HCT116 (cell line): ENCODE data around the gene IRF8.

Source experiments
- CTCF ChIP-seq, 3 experiments: fragments of 200-600 bp in 1 of 3; sonication (generic) in 1 of 3; IDR thresholded peaks in 2 of 3; conservative IDR thresholded peaks in 1 of 3; 2 replicates each; pipeline ENCODE4 v1.5.1; 2012 to 2017; ENCODE audit warnings: low read depth in 2 of 3, low read length in 2 of 3, antibody characterized with exemption in 1 of 3, borderline replicate concordance in 1 of 3, control low read depth in 1 of 3, mild to moderate bottlenecking in 1 of 3, mixed read lengths in 1 of 3, mixed run types in 1 of 3, moderate library complexity in 1 of 3; ENCODE audit not compliant: insufficient read depth in 1 of 3
- EZH2 ChIP-seq: fragments of 200-600 bp; sonication (generic); IDR thresholded peaks from 2 replicates; pipeline ENCODE4 v1.6.1; 2017; ENCODE audit warnings: antibody characterized with exemption, mixed run types
- EZH2phosphoT487 ChIP-seq: fragments of 200-600 bp; IDR thresholded peaks from 2 replicates; pipeline ENCODE4 v1.6.1; 2018; ENCODE audit warnings: antibody characterized with exemption, borderline replicate concordance
- POLR2A ChIP-seq: IDR thresholded peaks from 2 replicates; pipeline ENCODE4 v1.7.0; 2011; ENCODE audit warnings: borderline replicate concordance; ENCODE audit not compliant: insufficient read depth, insufficient read length; ENCODE audit errors: extremely low read depth
- POLR2AphosphoS5 ChIP-seq: IDR thresholded peaks from 2 replicates; pipeline ENCODE4 v1.6.1; 2011; ENCODE audit warnings: mild to moderate bottlenecking, low read depth, low read length, moderate library complexity
- RAD21 ChIP-seq: IDR thresholded peaks from 2 replicates; pipeline ENCODE4 v1.6.1; 2012; ENCODE audit warnings: low read depth, mild to moderate bottlenecking
- SIN3A ChIP-seq: IDR thresholded peaks from 2 replicates; pipeline ENCODE4 v1.6.1; 2012; ENCODE audit warnings: low read depth
- SP1 ChIP-seq: IDR thresholded peaks from 2 replicates; pipeline ENCODE4 v1.6.1; 2012; ENCODE audit warnings: low read depth
- SRF ChIP-seq: IDR thresholded peaks from 2 replicates; pipeline ENCODE4 v1.6.1; 2012; ENCODE audit warnings: low read depth
- ZFX ChIP-seq: fragments of 450-650 bp; IDR thresholded peaks from 2 replicates; pipeline ENCODE4 v1.6.1; 2017
- TF ChIP-seq, protein P1 (sequence below): IDR thresholded peaks from 2 replicates; pipeline ENCODE4 v1.6.1; 2012; ENCODE audit warnings: low read depth

DNA sequence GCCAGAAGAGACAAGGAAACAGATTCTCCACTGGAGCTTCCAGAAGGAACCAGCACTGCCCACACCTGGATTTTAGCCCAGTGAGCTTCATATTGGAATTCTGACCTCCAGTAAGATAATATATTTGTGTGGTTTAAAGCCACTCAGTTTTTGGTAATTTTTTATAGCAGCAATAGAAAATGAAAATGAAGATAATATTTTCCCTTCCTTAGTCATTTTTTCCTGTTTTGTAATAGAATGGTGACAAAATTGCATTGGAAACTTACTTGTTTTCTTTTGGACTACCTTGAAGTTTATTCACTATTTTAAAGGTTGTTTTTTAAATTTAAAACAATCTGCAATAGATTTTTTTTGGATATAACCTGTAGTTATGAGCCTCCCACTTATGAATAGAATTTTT is 29.8 kb upstream of the IRF8 start:
- TF ChIP-seq POLR2A (no peak), SIN3A (no peak), EZH2phosphoT487 (no peak), SP1 (no peak), EZH2 (no peak), RAD21 (no peak), SRF (no peak), CTCF (IDR thresholded peaks at IDR 0.05 in 2 of 3, conservative IDR thresholded peaks at IDR 0.05 in 1 of 3; ENCODE audit: borderline replicate concordance in 1 of 3, insufficient read depth in 1 of 3, low read depth in 2 of 3, low read length in 2 of 3) (no peak), ZFX (no peak), POLR2AphosphoS5 (no peak)
- TF ChIP-seq, protein P1, sequence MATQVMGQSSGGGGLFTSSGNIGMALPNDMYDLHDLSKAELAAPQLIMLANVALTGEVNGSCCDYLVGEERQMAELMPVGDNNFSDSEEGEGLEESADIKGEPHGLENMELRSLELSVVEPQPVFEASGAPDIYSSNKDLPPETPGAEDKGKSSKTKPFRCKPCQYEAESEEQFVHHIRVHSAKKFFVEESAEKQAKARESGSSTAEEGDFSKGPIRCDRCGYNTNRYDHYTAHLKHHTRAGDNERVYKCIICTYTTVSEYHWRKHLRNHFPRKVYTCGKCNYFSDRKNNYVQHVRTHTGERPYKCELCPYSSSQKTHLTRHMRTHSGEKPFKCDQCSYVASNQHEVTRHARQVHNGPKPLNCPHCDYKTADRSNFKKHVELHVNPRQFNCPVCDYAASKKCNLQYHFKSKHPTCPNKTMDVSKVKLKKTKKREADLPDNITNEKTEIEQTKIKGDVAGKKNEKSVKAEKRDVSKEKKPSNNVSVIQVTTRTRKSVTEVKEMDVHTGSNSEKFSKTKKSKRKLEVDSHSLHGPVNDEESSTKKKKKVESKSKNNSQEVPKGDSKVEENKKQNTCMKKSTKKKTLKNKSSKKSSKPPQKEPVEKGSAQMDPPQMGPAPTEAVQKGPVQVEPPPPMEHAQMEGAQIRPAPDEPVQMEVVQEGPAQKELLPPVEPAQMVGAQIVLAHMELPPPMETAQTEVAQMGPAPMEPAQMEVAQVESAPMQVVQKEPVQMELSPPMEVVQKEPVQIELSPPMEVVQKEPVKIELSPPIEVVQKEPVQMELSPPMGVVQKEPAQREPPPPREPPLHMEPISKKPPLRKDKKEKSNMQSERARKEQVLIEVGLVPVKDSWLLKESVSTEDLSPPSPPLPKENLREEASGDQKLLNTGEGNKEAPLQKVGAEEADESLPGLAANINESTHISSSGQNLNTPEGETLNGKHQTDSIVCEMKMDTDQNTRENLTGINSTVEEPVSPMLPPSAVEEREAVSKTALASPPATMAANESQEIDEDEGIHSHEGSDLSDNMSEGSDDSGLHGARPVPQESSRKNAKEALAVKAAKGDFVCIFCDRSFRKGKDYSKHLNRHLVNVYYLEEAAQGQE: no peak
